Vagina (tissue), 2 donors: ENCODE results near the gene ENSA.

ENCODE experiments used
- POLR2A ChIP-seq, 2 donors: fragments of 450-650 bp; IDR thresholded peaks; one replicate each; pipeline ENCODE4 v1.6.1; 2017; ENCODE audit warnings: antibody characterized with exemption in 2 of 2, mild to moderate bottlenecking in 2 of 2, moderate library complexity in 2 of 2
- POLR2AphosphoS5 ChIP-seq, 2 donors: sonication (generic); formaldehyde crosslinking; IDR thresholded peaks; one replicate each; pipeline ENCODE4 v1.9.0; 2017; ENCODE audit warnings: antibody characterized with exemption in 2 of 2, mild to moderate bottlenecking in 2 of 2, low read depth in 1 of 2; ENCODE audit not compliant: insufficient read depth in 1 of 2
- TF ChIP-seq, protein P1 (sequence below), 3 experiments: fragments of 450-650 bp in 2 of 3; fragments of 200-600 bp in 1 of 3; sonication (generic) in 1 of 3; IDR thresholded peaks; one replicate each; pipeline ENCODE4 v1.5.1; 2017 to 2019; ENCODE audit warnings: antibody characterized with exemption in 3 of 3, mild to moderate bottlenecking in 2 of 3, moderate library complexity in 2 of 3

DNA sequence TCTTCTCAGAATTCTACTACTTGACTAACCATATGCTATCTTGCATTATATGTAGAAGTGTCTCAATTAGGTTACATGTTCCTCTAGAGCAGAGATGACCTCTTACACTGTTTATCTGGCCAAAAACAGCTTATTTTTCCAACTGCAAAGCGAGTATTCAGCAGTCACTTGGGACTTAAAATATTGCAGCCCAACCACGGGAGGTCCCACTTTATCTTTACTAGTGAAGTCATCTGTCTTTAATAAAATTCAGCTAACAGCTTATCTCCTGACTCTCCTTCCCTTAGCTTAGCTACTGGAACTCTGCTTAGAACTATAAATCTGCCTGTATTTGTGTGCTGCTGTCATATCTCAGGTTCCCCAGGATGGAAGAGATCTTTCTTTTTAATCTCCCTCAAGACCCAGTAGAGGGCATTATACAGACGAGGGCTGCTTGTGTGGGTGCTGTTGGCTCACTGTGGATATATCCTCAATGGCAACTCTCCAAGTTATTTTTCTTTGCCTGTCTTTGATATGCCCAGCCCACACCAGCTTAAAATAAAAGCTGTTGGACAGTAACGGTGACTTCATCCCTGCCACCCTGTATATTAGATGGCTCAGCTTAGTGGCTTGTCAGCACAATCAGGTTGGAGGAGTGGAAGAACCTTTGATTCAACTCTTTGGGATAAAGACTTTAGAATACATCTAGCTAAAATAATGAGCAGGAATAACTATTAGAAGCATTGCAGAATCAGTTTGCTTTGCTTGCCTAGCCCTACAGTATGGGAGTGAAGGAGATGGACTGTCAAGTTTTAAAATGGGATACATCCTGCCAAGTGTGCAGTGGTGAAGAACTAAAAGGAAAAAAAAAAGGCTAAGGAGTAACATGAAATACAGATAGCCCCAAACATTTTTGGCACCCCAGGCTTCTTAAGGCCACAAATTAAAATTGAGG is 9.6 kb downstream of the ENSA start:
- TF ChIP-seq, protein P1, sequence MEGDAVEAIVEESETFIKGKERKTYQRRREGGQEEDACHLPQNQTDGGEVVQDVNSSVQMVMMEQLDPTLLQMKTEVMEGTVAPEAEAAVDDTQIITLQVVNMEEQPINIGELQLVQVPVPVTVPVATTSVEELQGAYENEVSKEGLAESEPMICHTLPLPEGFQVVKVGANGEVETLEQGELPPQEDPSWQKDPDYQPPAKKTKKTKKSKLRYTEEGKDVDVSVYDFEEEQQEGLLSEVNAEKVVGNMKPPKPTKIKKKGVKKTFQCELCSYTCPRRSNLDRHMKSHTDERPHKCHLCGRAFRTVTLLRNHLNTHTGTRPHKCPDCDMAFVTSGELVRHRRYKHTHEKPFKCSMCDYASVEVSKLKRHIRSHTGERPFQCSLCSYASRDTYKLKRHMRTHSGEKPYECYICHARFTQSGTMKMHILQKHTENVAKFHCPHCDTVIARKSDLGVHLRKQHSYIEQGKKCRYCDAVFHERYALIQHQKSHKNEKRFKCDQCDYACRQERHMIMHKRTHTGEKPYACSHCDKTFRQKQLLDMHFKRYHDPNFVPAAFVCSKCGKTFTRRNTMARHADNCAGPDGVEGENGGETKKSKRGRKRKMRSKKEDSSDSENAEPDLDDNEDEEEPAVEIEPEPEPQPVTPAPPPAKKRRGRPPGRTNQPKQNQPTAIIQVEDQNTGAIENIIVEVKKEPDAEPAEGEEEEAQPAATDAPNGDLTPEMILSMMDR (IDR thresholded peaks at IDR 0.05): peak in 1 of 3 experiments; percentile 4
- TF ChIP-seq POLR2AphosphoS5 (IDR thresholded peaks at IDR 0.05; ENCODE audit: insufficient read depth in 1 of 2, low read depth in 1 of 2): peak in 1 of 2 donors; percentile 49
- no peak for TF ChIP-seq POLR2A (IDR thresholded peaks at IDR 0.05)
